Body of pancreas (tissue), 4 donors: ENCODE measurements around the gene CRIM1. TPM values are rescaled to one million over a fixed set of nuclear protein-coding genes. Genes with fewer than 3 reads are reported as not detected.

Experiments
- ATAC-seq: fragments of 150-250 bp; one replicate; pipeline ENCODE4 v1.9.1; 2016
- DNase-seq, 4 donors: peaks; one replicate each; pipeline ENCODE4 v3.0.0-alpha.2; 2019
- H3K27ac ChIP-seq, 4 donors: fragments of 200-600 bp; sonication (generic); 1 replicate in 3 of 4; 2 replicates in 1 of 4; pipeline versions ENCODE4 v1.5.1 to v1.6.1; 2016 to 2019; ENCODE audit warnings: mild to moderate bottlenecking in 1 of 4, mixed read lengths in 1 of 4, moderate library complexity in 1 of 4
- H3K27me3 ChIP-seq, 2 donors: fragments of 200-600 bp; sonication (generic); one replicate each; pipeline ENCODE4 v1.6.0; 2016; ENCODE audit warnings: mild to moderate bottlenecking in 1 of 2
- H3K36me3 ChIP-seq, 2 donors: fragments of 200-600 bp; sonication (generic); replicated peaks in 1 of 2; 2 replicates each; pipeline ENCODE4 v1.5.1; 2016; ENCODE audit warnings: low read depth in 2 of 2; ENCODE audit not compliant: insufficient read depth in 1 of 2
- H3K4me1 ChIP-seq: fragments of 200-600 bp; sonication (generic); one replicate; pipeline ENCODE4 v1.6.0; 2016
- H3K4me3 ChIP-seq, 2 donors: fragments of 200-600 bp; sonication (generic); 1 replicate in 1 of 2; 2 replicates in 1 of 2; pipeline ENCODE4 v1.5.1; 2016 to 2019
- H3K9me3 ChIP-seq, 3 donors: fragments of 200-600 bp; sonication (generic); 1 replicate in 2 of 3; 2 replicates in 1 of 3; pipeline ENCODE4 v1.5.1; 2016
- POLR2A ChIP-seq, 3 donors: fragments of 450-650 bp; IDR thresholded peaks; one replicate each; pipeline ENCODE4 v1.6.1; 2016; ENCODE audit warnings: antibody characterized with exemption in 3 of 3, mild to moderate bottlenecking in 2 of 3
- WGBS, 2 donors: methylation state at CpG; one replicate each; pipeline ENCODE4 v1.1.5; 2017; 5-methylcytosine and 5-hydroxymethylcytosine counted together
- intact Hi-C: fragments of 100-400 bp; cut with DNase I; formaldehyde crosslinking; loops from one replicate; pipeline ENCODE4 v1.15.1; 2023
- total RNA-seq, 2 donors: library from RNA; depleted of rRNA; stranded (reverse); fragments of >200 nt; gene quantifications; one replicate each; pipeline ENCODE4 v1.1.0, GENCODE V29; 2016
- TF ChIP-seq, protein P1 (sequence below), 7 experiments: fragments of 450-650 bp in 4 of 7; fragments of 200-600 bp in 3 of 7; sonication (generic) in 3 of 7; IDR thresholded peaks; one replicate each; pipeline ENCODE4 v1.5.1; 2016 to 2019; ENCODE audit warnings: antibody characterized with exemption in 7 of 7

The CRIM1 gene
- total RNA-seq, 2 donors from 2014 or later: 41.5 to 64.6 TPM

DNA sequence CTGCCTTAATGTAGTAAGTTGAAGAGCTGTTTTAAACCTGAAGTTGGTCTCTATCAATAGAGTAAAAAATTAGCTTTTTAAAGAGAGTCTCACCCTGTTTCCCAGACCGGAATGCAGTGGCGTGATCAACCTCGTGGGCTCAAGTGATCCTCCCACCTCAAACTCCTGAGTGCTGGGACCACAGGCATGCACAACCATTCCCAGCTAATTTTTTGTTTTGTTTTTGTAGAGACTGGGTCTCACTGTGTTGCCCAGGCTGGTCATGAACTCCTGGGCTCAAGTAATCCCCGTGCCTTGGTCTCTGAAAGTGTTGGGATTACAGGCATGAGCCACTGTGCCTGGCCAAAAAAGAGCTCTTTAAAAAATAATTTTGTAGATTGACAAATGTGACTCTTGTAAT is 40.3 kb downstream of the CRIM1 start:
- no peaks in the 10 kb centered on the region for H3K4me1 ChIP-seq
- H3K36me3 ChIP-seq: no peaks in the 10 kb centered on the region
- no peaks in the 10 kb centered on the region for H3K9me3 ChIP-seq
- no peak for DNase-seq
- no peak overlapping the region for H3K27ac ChIP-seq
- no peak for ATAC-seq
- 85 to 88% methylated on average over 4 of the region's 4 CpGs for WGBS, 2 donors
- no peaks in the 10 kb centered on the region for H3K27me3 ChIP-seq
- TF ChIP-seq POLR2A (IDR thresholded peaks at IDR 0.05): no peak
- TF ChIP-seq, protein P1, sequence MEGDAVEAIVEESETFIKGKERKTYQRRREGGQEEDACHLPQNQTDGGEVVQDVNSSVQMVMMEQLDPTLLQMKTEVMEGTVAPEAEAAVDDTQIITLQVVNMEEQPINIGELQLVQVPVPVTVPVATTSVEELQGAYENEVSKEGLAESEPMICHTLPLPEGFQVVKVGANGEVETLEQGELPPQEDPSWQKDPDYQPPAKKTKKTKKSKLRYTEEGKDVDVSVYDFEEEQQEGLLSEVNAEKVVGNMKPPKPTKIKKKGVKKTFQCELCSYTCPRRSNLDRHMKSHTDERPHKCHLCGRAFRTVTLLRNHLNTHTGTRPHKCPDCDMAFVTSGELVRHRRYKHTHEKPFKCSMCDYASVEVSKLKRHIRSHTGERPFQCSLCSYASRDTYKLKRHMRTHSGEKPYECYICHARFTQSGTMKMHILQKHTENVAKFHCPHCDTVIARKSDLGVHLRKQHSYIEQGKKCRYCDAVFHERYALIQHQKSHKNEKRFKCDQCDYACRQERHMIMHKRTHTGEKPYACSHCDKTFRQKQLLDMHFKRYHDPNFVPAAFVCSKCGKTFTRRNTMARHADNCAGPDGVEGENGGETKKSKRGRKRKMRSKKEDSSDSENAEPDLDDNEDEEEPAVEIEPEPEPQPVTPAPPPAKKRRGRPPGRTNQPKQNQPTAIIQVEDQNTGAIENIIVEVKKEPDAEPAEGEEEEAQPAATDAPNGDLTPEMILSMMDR (IDR thresholded peaks at IDR 0.05): no peak
- intact Hi-C loops: no loop called here
- H3K4me3 ChIP-seq: no peak overlapping the region

DNA sequence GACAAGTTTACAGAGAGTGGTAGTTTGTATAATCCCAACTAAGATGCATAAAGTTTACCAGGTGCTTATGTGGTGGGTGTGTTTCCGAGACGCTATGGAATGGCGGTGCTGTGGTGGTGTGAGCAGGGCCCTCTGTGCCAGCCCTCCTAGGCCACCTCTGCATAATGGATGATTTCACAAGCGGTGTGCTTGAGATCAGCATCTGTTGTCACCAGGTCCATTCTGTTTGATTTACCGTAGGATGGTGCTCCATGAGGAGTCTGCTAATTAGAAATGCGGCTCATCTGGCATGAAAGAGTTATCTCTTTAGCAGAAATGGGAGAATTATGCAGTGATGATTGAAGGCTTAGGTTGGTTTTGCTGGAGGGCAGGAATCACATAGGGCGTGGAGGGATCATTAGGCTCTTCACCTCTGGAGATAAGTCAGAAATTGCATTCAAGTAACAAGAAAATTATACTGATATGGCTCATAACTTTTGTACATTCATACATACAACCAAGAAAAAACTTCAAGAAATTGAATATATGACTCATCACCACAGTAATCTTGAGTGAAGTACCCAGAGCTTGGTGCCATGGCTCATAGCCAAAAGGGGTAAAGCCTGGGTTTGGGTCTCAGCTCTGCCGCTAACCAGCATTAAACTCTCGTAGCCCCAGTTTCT is 41.4 kb downstream of the CRIM1 start:
- Histone ChIP-seq H3K4me3 (no peak overlapping the region), H3K9me3 (no peaks in the 10 kb centered on the region), H3K27ac (no peak overlapping the region), H3K36me3 (no peaks in the 10 kb centered on the region), H3K27me3 (no peaks in the 10 kb centered on the region), H3K4me1 (no peaks in the 10 kb centered on the region)
- intact Hi-C loops: no loop called here
- no peak for TF ChIP-seq POLR2A (IDR thresholded peaks at IDR 0.05)
- TF ChIP-seq, protein P1 (IDR thresholded peaks at IDR 0.05): no peak
- WGBS, 2 donors: 85 to 93% methylated on average over 9 of the region's 9 CpGs
- DNase-seq (no peak), ATAC-seq (no peak)

- DNase-seq: no peak
- Histone ChIP-seq H3K9me3 (no peaks in the 10 kb centered on the region), H3K36me3 (no peaks in the 10 kb centered on the region), H3K4me1 (no peaks in the 10 kb centered on the region), H3K27ac (no peak overlapping the region), H3K27me3 (no peaks in the 10 kb centered on the region), H3K4me3 (no peak overlapping the region)
- 65 to 73% methylated on average over 7 of the region's 7 CpGs for WGBS, 2 donors
- TF ChIP-seq, protein P1 (IDR thresholded peaks at IDR 0.05): no peak
- TF ChIP-seq POLR2A (IDR thresholded peaks at IDR 0.05): no peak
- intact Hi-C loops: no loop called here
- ATAC-seq: no peak
These were observed 42.3 kb downstream of the CRIM1 start for GRCh38 chr2:36397728-36398413.

DNA sequence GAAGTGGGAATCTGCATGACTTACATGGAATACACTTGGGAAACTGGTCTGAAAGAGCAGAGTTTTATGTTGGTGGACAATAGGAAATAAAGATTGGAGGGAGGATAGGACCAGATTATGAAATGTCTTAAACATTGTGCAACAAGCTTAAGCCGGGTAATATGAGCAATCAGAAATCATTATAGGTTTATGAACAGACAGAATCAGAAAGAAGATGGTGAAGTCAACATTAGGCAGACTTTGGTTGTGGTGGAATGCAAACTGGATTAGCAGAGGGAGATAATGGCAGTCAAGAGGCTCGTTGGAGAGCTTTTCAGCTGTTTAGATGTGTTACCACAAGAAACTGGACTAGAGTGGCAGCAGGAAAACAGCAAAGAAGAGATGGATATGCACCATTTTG is 43.5 kb downstream of the CRIM1 start:
- H3K27ac ChIP-seq: no peak overlapping the region
- TF ChIP-seq, protein P1 (IDR thresholded peaks at IDR 0.05): no peak
- TF ChIP-seq POLR2A (IDR thresholded peaks at IDR 0.05): no peak
- ATAC-seq (no peak), DNase-seq (no peak)
- H3K27me3 ChIP-seq: no peaks in the 10 kb centered on the region
- intact Hi-C loops: no loop called here
- H3K4me3 ChIP-seq: no peak overlapping the region
- no peaks in the 10 kb centered on the region for H3K4me1 ChIP-seq
- H3K9me3 ChIP-seq: no peaks in the 10 kb centered on the region
- no peaks in the 10 kb centered on the region for H3K36me3 ChIP-seq
- 60% methylated on average over 2 of the region's 2 CpGs for WGBS, 2 donors
